Activated B cell treated with CpG ODN at 0.5 μM for 24 hours (primary cell): ENCODE data around the gene SPAG4. TPM values are rescaled to one million over a fixed set of nuclear protein-coding genes. Genes with fewer than 3 reads are reported as not detected.

Source experiments
- ATAC-seq: fragments of 200-7000 bp; cut with Tn5 transposase; one replicate; pipeline ENCODE4 v1.10.0; 2021; ENCODE audit warnings: low read depth, mild to moderate bottlenecking, moderate library complexity
- CTCF ChIA-PET: fragments of 350-600 bp; sonication (Branson Sonifier 250); formaldehyde crosslinking; loops from one replicate; lab custom pipeline; 2021; ENCODE audit warnings: antibody characterized with exemption; lab: Charles Lee
- POLR2A ChIA-PET: fragments of 350-600 bp; sonication (Branson Sonifier 250); formaldehyde crosslinking; loops from one replicate; lab custom pipeline; 2021; ENCODE audit warnings: antibody characterized with exemption; lab: Charles Lee
- DNase-seq: peaks from one replicate; pipeline ENCODE4 v3.0.0; 2022
- H3K27ac Mint-ChIP-seq: one replicate; pipeline ENCODE4 v1.8.0; 2020; ENCODE audit warnings: mixed read lengths
- H3K27me3 Mint-ChIP-seq: one replicate; pipeline ENCODE4 v1.8.0; 2021; ENCODE audit warnings: mixed read lengths
- H3K36me3 Mint-ChIP-seq: one replicate; pipeline ENCODE4 v1.8.0; 2021; ENCODE audit warnings: low read depth, mixed read lengths
- H3K4me1 Mint-ChIP-seq: one replicate; pipeline ENCODE4 v1.8.0; 2021; ENCODE audit warnings: mixed read lengths
- H3K4me3 Mint-ChIP-seq: one replicate; pipeline ENCODE4 v1.8.0; 2020; ENCODE audit warnings: mild to moderate bottlenecking, mixed read lengths
- H3K9me3 Mint-ChIP-seq: one replicate; pipeline ENCODE4 v1.8.0; 2020; ENCODE audit warnings: mixed read lengths
- intact Hi-C: fragments of 100-400 bp; cut with micrococcal nuclease; formaldehyde crosslinking; loops from one replicate; pipeline ENCODE4 v1.15.1; 2024
- total RNA-seq: library from RNA; stranded (reverse); gene quantifications from 2 replicates; pipeline ENCODE4 v1.2.3, GENCODE V29; 2022
- TF ChIP-seq, protein P1 (sequence below): fragments of 200-600 bp; IDR thresholded peaks from one replicate; pipeline ENCODE4 v1.8.0; 2022; ENCODE audit warnings: antibody characterized with exemption, mild to moderate bottlenecking

Gene SPAG4
- total RNA-seq, 1 donor from 2014 or later = 2.2 TPM

GRCh38 chr20:35626386-35627001 lies 10.9 kb downstream of the SPAG4 start:
- DNase-seq (no peak), ATAC-seq (no peak)
- ChIA-PET CTCF (no interaction called here), POLR2A (interaction anchor here (1.2 kb wide), 1 partner anchor 11 kb away, joined by 3 read pairs; the partner anchor contains the start of gene SPAG4)
- H3K36me3 Mint-ChIP-seq = peaks cover 61% of the 10 kb centered on the region
- H3K27ac Mint-ChIP-seq = no peak overlapping the region
- H3K4me1 Mint-ChIP-seq = no peaks in the 10 kb centered on the region
- no peaks in the 10 kb centered on the region for H3K27me3 Mint-ChIP-seq
- no peak overlapping the region for H3K4me3 Mint-ChIP-seq
- intact Hi-C loops = no loop called here
- no peaks in the 10 kb centered on the region for H3K9me3 Mint-ChIP-seq
- TF ChIP-seq, protein P1, sequence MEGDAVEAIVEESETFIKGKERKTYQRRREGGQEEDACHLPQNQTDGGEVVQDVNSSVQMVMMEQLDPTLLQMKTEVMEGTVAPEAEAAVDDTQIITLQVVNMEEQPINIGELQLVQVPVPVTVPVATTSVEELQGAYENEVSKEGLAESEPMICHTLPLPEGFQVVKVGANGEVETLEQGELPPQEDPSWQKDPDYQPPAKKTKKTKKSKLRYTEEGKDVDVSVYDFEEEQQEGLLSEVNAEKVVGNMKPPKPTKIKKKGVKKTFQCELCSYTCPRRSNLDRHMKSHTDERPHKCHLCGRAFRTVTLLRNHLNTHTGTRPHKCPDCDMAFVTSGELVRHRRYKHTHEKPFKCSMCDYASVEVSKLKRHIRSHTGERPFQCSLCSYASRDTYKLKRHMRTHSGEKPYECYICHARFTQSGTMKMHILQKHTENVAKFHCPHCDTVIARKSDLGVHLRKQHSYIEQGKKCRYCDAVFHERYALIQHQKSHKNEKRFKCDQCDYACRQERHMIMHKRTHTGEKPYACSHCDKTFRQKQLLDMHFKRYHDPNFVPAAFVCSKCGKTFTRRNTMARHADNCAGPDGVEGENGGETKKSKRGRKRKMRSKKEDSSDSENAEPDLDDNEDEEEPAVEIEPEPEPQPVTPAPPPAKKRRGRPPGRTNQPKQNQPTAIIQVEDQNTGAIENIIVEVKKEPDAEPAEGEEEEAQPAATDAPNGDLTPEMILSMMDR = no peak

DNA sequence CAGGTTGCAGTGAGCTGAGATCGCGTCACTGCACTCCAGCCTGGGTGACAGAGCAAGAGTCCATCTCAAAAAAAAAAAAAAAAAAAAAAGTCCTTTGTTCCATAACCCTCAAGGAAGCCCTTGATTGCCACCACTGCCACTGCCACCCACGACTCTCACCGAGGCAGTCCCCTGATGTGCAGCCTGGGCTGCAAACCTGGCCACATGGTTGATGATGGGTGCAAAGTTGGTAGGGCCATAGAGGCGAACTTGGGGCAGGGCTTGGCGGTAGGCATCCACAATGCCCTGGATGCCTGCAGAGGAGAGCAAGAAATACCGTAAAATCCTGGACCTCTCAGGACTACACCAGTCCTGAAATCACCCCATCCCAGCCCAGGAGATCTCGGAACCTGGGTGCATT lies 11.5 kb downstream of the SPAG4 start:
- DNase-seq (no peak), ATAC-seq (no peak)
- H3K36me3 Mint-ChIP-seq = peaks cover 64% of the 10 kb centered on the region
- H3K9me3 Mint-ChIP-seq = no peaks in the 10 kb centered on the region
- no peak overlapping the region for H3K27ac Mint-ChIP-seq
- intact Hi-C loops = no loop called here
- no peaks in the 10 kb centered on the region for H3K4me1 Mint-ChIP-seq
- ChIA-PET CTCF (no interaction called here), POLR2A (no interaction called here)
- TF ChIP-seq, protein P1 = no peak
- no peak overlapping the region for H3K4me3 Mint-ChIP-seq
- no peaks in the 10 kb centered on the region for H3K27me3 Mint-ChIP-seq

DNA sequence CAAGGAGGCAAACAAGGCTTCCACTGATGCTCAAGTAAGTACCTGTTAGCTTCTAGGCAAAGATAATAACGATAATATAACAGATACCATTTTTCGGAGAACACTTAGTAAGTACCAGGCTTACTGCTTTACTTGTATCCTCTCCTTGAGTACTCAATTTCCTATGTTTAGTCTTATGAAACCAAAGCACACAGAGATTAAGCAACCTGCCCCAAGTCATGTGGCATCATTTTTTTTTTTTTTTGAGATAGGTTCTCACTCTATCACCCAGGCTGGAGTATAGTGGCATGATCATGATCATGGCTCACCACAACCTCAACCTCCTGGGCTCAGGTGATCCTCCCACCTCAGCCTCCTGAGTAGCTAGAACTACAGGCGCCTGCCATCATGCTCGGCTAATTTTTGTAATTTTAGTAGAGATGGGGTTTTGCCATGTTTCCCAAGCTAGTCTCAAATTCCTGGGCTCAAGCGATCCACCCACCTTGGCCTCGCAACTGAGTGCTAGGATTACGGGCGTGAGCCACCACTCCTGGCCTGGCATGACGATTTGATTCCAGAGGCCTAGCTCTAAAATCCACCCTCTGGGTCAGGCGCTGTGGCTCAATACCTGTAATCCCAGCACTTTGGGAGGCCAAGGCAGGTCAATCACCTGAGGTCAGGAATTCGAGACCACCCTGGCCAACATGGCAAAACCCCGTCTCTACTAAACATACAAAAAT lies 14.0 kb downstream of the SPAG4 start:
- ChIA-PET POLR2A (no interaction called here), CTCF (no interaction called here)
- ATAC-seq = no peak
- peaks cover 73% of the 10 kb centered on the region for H3K36me3 Mint-ChIP-seq
- no peak for DNase-seq
- H3K4me3 Mint-ChIP-seq = no peak overlapping the region
- H3K27ac Mint-ChIP-seq = no peak overlapping the region
- intact Hi-C loops = no loop called here
- H3K27me3 Mint-ChIP-seq = no peaks in the 10 kb centered on the region
- H3K4me1 Mint-ChIP-seq = peaks cover 2% of the 10 kb centered on the region
- no peaks in the 10 kb centered on the region for H3K9me3 Mint-ChIP-seq
- TF ChIP-seq, protein P1 = no peak

GRCh38 chr20:35630636-35631035 lies 15.0 kb downstream of the SPAG4 start:
- CTCF ChIA-PET = interaction anchor here (1.1 to 1.3 kb wide), 2 partner anchors 11 to 183 kb away, joined by 3 read pairs; no protein-coding TSS in a partner anchor
- TF ChIP-seq, protein P1 = no peak
- H3K27me3 Mint-ChIP-seq = no peaks in the 10 kb centered on the region
- H3K4me3 Mint-ChIP-seq = no peak overlapping the region
- no peak overlapping the region for H3K27ac Mint-ChIP-seq
- peaks cover 6% of the 10 kb centered on the region for H3K4me1 Mint-ChIP-seq
- ATAC-seq = no peak
- H3K36me3 Mint-ChIP-seq = peaks cover 68% of the 10 kb centered on the region
- POLR2A ChIA-PET = no interaction called here
- no peaks in the 10 kb centered on the region for H3K9me3 Mint-ChIP-seq
- DNase-seq = no peak
- intact Hi-C loops = no loop called here

- Mint-ChIP-seq H3K4me1 (peaks cover 8% of the 10 kb centered on the region), H3K9me3 (no peaks in the 10 kb centered on the region), H3K4me3 (no peak overlapping the region), H3K27ac (no peak overlapping the region), H3K36me3 (peaks cover 49% of the 10 kb centered on the region), H3K27me3 (no peaks in the 10 kb centered on the region)
- CTCF ChIA-PET = no interaction called here
- POLR2A ChIA-PET = no interaction called here
- DNase-seq (no peak), ATAC-seq (no peak)
- intact Hi-C loops = no loop called here
- TF ChIP-seq, protein P1 = no peak
Observed at GRCh38 chr20:35632539-35633115, 17.0 kb downstream of the SPAG4 start.
